NCI-H748 treated with DMSO at 0.1 percent for 48 hours (cell line): ENCODE measurements around the gene ZBTB32.

Experiments
- DNase-seq: peaks from one replicate; lab custom pipeline; 2025; lab: John Stamatoyannopoulos, UW

The ZBTB32 gene

DNA sequence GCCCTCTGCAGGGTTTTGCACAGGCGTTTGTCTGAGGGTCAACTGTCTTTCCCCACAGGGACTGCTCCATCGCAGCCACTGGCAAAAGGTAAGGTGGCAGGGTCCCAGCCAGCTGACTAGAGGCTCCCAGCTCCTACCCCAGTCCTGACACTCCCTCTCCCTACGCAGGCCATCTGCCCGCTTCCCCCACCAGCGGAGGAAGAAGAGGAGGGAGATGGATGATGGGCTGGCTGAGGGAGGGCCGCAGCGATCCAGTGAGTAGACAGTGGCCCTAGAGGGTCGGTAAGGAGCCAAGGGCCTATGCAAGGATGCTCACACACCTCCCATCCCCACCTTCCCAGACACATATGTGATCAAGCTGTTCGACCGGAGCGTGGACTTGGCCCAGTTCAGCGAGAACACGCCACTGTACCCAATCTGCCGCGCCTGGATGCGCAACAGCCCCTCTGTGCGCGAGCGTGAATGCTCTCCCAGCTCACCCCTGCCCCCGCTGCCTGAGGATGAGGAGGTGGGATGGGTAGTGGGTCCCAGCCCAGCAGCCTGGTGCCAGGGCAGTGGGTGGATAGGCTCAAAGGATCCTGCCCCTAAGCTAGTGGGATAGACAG lies 48.5 kb downstream of the ZBTB32 start:
- DNase-seq = no peak

- DNase-seq = no peak
Observed at GRCh38 chr19:35753634-35754369, 49.4 kb downstream of the ZBTB32 start.

GRCh38 chr19:35754370-35755130 lies 50.2 kb downstream of the ZBTB32 start:
- DNase-seq = no peak

GRCh38 chr19:35755131-35755549 lies 50.8 kb downstream of the ZBTB32 start:
- no peak for DNase-seq

DNA sequence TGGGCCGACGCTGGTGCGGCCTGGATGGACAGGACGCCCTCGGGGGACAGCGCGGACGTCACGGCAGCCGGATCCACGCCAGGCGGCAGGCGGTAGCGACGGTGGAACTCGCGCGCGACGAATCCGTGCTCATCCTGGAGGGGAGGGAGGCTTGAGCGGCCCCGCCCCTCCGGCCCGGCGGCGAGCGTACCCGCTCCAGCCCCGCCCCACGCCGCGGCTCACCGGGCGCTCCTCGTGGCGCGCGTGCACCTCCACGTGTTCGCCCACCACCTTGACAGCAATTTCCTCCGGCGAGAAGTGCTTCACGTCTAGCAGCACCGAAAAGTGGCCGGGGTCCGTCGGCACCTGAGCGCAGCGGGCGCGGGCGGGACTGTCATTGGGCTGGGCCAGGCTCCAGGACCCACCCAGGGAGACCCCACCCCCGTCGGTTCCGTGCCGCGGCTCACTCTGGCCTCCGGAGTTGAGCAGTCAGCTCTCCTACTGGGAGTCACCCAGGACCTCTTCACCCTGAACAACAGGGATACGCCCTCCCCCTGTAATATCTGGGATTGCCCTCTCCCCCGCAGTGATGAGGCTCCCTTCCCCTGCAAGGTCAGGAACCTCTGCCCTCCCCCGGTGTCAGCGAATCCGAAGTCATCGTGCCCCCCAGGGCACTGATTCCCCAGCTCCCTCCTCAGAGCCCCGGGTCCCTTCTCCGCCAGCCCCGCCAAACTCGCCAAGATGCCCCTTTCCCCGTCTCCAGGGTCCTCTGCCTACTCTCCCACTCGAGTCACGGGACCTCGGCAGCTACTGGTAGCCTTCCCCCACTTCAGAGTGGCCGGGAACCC lies 51.4 kb downstream of the ZBTB32 start:
- no peak for DNase-seq

- no peak for DNase-seq
Observed at GRCh38 chr19:35756377-35757230, 52.2 kb downstream of the ZBTB32 start, which contains the start of gene HSPB6. Gene HSPB6 (minus strand): TSS chr19:35757029. CDS start chr19:35757008, 21 bp downstream.

DNA sequence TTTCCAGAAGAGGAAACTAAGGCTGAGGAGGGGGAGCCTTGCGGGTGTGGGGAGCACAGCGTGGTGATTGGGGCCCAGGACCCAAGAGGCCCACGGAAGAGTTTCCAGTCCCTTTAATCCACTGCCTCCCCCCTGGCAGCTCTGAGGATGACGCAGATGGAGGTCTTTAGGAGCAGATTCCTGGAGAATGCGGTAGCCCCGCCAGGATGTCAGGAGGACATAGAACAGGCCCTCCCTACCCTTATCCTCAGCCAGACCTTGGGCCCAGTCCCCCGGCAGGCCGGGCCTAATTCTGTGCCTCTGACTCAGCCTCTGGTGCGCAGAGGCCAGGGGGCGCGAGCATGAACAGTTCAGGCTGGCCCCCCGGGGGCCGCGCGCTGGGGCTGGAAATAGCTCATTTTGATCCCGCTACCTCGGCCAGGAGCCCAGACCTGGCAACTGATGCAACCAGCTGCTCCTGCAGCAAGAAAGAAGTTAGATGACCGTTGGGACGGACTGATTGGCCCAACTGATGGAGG lies 52.9 kb downstream of the ZBTB32 start:
- DNase-seq = no peak

- peak; percentile 99 for DNase-seq
Observed at GRCh38 chr19:35757749-35758608, 53.6 kb downstream of the ZBTB32 start, which contains the start of gene PROSER3. Gene PROSER3 (plus strand): TSS chr19:35758176. CDS start chr19:35758216, 40 bp downstream.

- DNase-seq = no peak
Observed at GRCh38 chr19:35759697-35760096, 55.3 kb downstream of the ZBTB32 start.

GRCh38 chr19:35760711-35761349 lies 56.5 kb downstream of the ZBTB32 start:
- DNase-seq = no peak

DNA sequence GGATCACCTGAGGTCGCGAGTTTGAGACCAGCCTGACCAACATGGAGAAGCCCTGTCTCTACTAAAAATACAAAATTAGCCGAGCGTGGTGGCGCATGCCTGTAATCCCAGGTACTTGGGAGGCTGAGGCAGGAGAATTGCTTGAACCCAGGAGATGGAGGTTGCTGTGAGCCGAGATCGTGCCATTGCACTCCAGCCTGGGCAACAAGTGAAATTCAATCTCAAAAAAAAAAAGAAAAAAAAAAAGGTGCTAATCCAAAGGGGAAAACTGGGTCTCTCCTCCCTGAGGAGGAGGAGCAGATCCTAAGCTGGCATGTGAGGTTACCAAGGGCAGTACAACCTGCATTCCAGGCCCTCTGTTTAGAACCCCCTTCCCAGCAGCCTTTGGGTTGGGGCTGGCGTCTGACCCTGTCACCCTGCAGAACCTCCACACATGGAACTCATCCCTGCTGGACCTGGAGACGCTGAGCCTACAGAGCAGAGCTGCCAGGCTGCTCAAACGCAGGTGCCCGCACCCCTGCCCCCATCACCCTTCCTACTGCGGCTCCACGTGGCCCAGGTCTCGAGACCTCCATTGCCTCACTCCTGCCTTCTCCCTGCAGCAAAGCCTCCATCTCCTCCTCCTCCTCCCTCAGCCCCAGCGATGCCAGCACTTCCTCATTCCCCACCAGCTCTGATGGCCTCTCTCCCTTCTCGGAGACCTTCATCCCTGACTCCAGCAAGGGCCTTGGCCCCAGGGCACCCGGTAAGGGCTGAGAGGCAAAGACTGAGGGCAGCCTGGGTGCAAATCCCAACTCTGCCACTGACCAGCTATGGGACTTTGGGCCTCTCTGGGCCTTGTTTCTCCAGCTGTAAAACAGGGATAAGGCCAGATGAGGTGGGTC lies 60.3 kb downstream of the ZBTB32 start:
- DNase-seq = no peak
